ENCODE results near the gene MAT2A.
"Not testable (repeated sequence)": the region's sequence is repeated elsewhere in the genome, so short reads cannot be mapped to it uniquely, and the experiment has no call there.

MAT2A gene

GRCh38 chr2:85524336-85524908, 14.5 kb upstream of the MAT2A start:
- DNase-seq = no peak

DNA sequence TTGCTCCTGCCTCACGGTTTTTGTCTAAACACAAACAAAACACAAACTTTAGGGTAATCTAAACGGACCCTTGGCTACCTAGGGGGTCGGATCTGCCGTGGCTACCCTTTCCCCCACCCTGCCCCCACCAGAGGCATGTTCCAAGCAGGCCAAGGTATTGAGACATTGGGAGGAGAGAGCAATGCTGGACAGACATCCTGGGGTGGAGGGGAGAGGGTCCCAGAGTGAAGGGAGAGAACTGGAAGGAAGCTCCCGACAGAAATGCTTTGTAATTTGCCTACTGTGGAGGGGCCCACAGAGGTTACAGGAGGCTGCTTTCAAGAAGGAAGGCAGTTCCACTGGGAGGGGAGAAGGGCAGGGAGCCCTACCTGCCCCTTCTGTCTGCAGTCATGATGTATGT, 13.9 kb upstream of the MAT2A start:
- no peak for DNase-seq

GRCh38 chr2:85525567-85525966, 13.4 kb upstream of the MAT2A start:
- DNase-seq = no peak

DNA sequence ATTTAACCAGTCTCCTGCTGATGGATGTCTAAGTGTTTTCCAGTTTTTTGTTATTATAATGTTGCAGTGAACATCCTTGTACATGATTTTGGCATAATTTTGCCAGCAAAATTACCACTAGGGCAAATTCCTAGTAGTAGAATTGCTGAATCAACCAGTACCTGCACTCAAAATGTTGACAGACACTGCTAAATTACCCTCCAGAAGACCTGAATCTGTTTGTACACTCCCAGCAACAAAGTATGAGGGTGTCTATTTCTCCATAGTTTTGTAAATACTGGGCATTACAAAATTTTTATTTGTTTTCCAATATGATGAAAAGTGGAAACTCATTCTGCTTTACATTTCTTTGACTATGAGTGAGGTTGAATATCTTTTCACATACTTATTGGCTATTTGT, 11.2 kb upstream of the MAT2A start:
- no peak for DNase-seq

DNA sequence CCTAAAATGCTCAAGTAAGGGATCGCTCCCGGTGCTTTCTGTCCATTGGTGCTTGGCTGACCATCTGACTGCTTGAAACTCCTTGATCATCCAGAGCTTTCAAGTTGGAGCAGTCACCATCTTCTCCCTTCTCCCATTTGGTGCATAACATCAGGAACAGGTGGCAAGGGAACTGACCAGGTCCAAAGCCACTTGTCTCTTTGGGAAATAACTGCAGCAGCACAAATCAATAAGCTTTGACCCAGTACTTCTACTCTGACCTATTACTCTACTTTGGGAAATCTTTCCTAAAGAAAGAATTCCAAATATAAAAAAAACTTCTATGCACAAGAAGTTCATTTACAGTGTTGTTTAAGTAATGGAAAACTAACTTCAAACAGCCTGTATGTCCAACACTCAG, 10.6 kb upstream of the MAT2A start:
- no peak for DNase-seq

- DNase-seq = no peak
These were observed 9.2 kb upstream of the MAT2A start for GRCh38 chr2:85529809-85530208.

DNA sequence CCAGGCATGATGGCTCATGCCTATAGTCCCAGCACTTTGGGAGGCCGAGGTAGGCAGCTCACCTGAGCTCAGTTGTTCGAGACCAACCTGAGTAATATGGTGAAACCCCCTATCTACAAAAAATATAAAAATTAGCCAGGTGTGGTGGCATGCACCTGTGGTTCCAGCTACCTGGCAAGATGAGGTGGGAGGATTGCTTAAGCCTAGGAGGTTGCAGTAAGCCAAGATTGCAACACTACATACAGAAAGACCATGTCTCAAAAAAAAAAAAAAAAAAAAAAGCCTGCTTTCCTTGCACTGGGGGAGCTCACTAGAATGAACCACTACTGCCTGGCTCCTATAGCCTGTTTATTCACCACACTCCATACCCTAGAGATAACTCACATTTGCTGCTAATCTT, 7.4 kb upstream of the MAT2A start:
- DNase-seq = no peak

DNA sequence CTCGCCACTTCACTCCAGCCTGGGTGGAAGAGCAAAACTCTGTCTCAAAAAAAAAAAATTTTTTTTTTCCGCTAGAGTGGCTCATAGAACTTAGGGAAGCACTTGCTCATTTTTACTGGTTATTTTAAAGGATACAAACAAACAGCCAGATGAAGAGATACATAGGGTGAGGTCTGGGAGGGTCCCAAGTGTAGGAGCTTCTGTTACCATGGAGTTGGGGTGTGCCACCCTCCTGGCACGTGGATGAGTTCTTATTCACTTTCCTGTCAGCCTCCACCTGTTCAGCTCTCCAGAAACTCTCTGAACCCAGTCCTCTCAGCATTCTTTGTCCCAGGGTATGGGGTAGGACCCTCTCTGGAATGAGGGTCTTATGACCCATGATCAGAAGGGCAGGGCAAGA, 4.9 kb upstream of the MAT2A start:
- DNase-seq = no peak

DNA sequence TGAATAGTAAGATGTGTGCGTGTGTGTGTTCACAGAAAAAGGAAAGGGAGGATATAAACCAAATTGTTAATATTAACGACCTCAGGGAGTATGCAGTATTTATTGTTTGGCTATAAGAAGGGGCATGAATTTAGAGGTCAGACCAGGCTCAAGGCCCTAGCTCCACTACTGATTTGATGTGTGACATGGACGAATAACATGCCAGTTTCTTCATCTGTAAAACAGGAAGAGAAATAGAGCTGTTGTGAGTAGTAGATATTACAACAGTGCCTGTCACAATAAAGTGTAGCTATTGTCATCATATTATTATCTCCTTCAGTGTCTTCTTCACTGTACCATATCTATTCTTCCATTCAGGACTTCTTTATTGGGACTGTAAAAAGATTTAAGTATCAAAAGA, 4.1 kb upstream of the MAT2A start:
- no peak for DNase-seq

DNA sequence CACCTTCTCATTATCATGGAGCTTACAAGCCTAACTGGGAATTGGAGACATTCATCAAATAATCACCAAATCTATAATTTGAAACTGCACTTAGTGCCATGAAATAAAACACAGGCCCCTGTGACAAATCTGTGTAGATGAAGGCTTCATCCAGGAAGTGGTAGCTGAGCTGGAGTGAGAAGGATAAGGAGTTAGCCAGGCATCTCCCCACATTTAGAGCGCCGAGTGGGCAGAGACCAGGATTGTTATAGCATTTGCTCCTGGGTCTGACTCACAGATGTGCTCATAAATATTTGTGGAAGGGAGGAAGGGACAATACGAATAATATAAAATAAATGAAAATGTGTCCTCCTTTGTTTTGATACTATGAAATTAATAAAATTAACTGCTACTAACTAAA, 2.5 kb upstream of the MAT2A start:
- DNase-seq = no peak

GRCh38 chr2:85537600-85538506, 1.1 kb upstream of the MAT2A start:
- peak; percentile 41 to 48 for DNase-seq

GRCh38 chr2:85539361-85540132, 579 bp downstream of the MAT2A start:
- DNase-seq = peak; percentile 34 to 61

- no peak for DNase-seq
These were observed 1.2 kb downstream of the MAT2A start for GRCh38 chr2:85540133-85540648.

DNA sequence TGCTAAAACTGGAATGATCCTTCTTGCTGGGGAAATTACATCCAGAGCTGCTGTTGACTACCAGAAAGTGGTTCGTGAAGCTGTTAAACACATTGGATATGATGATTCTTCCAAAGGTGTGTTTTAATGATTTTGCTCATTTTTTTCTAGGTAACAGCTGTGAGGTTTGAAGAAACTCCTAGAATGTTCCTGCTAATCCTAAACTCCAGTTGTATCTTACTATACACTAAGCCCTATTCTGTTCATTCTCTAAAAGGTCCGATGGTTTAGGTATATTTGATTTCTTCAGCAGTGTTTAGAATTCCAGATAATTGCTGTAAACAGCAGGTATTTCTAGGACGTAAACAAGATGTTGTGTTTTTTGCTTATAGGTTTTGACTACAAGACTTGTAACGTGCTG, 2.3 kb downstream of the MAT2A start:
- no peak for DNase-seq

DNA sequence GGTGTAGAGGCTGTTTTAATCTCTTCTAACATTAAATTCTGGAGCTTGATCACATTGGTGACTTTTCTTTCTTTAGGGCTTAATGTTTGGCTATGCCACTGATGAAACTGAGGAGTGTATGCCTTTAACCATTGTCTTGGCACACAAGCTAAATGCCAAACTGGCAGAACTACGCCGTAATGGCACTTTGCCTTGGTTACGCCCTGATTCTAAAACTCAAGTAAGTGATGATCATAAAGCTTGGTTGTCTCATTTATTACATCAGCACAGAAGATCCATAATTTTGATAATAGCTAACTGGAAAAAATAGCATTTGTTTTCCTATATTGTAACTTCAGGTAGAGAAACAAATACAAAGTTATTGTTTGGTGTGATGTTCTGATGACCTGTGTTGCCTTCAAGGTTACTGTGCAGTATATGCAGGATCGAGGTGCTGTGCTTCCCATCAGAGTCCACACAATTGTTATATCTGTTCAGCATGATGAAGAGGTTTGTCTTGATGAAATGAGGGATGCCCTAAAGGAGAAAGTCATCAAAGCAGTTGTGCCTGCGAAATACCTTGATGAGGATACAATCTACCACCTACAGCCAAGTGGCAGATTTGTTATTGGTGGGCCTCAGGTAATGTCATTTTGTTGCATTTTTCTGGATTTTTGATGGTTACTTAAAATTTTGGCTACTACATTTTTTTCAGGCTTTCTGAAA, 2.9 kb downstream of the MAT2A start:
- no peak for DNase-seq

DNA sequence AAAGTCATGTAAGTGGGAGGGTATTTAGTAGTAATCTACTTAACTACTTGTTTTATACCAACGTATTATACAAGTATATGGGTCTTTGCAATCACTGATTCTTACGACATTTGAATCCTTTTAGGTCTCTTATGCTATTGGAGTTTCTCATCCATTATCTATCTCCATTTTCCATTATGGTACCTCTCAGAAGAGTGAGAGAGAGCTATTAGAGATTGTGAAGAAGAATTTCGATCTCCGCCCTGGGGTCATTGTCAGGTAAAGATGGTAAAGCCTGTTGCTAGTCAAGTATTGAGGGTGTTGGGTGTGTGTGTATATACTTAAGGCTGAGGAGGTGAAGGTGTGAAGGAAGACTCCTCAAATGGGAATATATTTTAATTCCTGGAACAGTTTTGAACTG, 3.8 kb downstream of the MAT2A start:
- DNase-seq = no peak

DNA sequence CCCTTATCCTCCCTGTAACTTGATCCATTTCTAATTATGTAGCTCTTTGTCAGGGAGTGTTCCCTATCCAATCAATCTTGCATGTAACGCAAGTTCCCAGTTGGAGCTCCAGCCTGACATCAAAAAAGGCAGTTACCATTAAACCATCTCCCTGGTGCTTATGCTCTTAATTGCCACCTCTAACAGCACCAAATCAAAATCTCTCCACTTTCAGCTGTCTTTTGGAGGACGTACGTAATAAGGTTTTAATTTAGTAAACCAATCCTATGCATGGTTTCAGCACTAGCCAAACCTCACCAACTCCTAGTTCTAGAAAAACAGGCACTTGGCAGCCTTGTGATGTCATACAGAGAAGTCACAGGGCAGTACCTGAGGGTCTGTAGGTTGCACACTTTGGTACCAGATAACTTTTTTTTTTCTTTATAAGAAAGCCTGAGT, 5.3 kb downstream of the MAT2A start:
- DNase-seq = not testable (repeated sequence)

- not testable (repeated sequence) for DNase-seq
These were observed 6.2 kb downstream of the MAT2A start for GRCh38 chr2:85544915-85545779.

- DNase-seq = no peak
These were observed 6.8 kb downstream of the MAT2A start for GRCh38 chr2:85545780-85546240.

GRCh38 chr2:85547089-85547858, 8.3 kb downstream of the MAT2A start:
- no peak for DNase-seq
